ENCODE measurements around the gene OR4D6. TPM values are rescaled to one million over a fixed set of nuclear protein-coding genes. Genes with fewer than 3 reads are reported as not detected.

OR4D6 gene
- total RNA-seq, 1 donor from 2014 or later = not detected

Other genes with a start within 250 kb of the OR4D6 start
- gene MPEG1, start 244.0 kb upstream of the OR4D6 start, total RNA-seq = 2.8 TPM
- gene OR5AN1, start 98.1 kb upstream of the OR4D6 start, total RNA-seq = not detected
- not detected for gene OR5A2, start 30.5 kb upstream of the OR4D6 start, total RNA-seq
- not detected for gene OR5A1, start 20.5 kb upstream of the OR4D6 start, total RNA-seq
- gene OR4D10, start 16.4 kb downstream of the OR4D6 start, total RNA-seq = not detected
- gene OR4D11, start 46.6 kb downstream of the OR4D6 start, total RNA-seq = not detected
- not detected for gene OR4D9, start 54.6 kb downstream of the OR4D6 start, total RNA-seq
- 30.6 TPM for gene OSBP, start 158.8 kb downstream of the OR4D6 start, total RNA-seq
- 3.7 TPM for gene PATL1, start 212.1 kb downstream of the OR4D6 start, total RNA-seq